ENCODE data around the gene ROCK2. TPM values are rescaled to one million over a fixed set of nuclear protein-coding genes. Genes with fewer than 3 reads are reported as not detected.

Gene ROCK2
- total and polyA plus RNA-seq, 8 donors, result 49.4 to 61.5 (median 58.8) TPM

DNA sequence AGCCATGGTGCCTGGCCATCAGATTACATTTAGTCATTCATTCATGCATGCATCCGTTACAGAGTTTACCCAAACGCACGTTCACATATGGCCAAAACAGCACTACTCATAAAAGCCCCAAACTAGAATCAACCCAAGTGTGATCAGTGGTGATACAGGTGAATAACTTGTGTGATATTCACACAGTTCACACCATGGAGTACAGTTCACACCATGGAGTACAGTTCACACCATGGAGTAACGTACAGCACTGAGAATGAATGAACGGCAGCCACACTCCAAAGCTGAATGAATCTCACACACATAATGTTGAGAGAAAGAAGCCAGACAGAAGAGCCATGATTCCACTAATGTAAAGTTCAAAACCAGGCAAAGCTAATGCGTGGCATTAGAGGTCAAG is 201.4 kb downstream of the ROCK2 start:
- intact Hi-C loops (cut with DNase I), result no loop called here
- DNase-seq (no peak), ATAC-seq (no peak)
- H3K27ac ChIP-seq, result no peak overlapping the region
- TF ChIP-seq, protein P1, sequence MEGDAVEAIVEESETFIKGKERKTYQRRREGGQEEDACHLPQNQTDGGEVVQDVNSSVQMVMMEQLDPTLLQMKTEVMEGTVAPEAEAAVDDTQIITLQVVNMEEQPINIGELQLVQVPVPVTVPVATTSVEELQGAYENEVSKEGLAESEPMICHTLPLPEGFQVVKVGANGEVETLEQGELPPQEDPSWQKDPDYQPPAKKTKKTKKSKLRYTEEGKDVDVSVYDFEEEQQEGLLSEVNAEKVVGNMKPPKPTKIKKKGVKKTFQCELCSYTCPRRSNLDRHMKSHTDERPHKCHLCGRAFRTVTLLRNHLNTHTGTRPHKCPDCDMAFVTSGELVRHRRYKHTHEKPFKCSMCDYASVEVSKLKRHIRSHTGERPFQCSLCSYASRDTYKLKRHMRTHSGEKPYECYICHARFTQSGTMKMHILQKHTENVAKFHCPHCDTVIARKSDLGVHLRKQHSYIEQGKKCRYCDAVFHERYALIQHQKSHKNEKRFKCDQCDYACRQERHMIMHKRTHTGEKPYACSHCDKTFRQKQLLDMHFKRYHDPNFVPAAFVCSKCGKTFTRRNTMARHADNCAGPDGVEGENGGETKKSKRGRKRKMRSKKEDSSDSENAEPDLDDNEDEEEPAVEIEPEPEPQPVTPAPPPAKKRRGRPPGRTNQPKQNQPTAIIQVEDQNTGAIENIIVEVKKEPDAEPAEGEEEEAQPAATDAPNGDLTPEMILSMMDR (IDR thresholded peaks at IDR 0.05), result no peak
- no peak overlapping the region for H3K4me3 ChIP-seq
- no peaks in the 10 kb centered on the region for H3K9me3 ChIP-seq
- no peaks in the 10 kb centered on the region for H3K36me3 ChIP-seq
- no peaks in the 10 kb centered on the region for H3K4me1 ChIP-seq
- peaks cover 0 to 5% of the 10 kb centered on the region in 2 donors for H3K27me3 ChIP-seq

DNA sequence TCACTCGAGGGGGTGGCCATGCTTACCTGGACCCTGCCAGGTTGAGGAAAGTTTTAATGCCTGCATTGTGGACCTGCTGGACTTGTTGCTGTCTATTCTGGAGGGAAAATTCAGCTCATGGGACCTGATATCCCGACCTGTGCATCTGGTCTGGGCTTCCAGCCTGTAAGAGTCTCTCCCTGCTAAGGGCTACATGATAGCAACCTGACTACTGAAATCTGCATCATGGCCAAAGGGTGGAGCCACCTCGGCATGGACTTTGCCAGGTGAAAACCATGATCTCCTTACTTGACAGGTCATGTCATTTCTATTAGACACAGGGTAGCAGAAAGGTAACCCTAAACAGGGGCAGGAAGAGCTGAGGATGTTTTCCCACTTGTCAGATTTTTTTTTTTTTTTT is 202.1 kb downstream of the ROCK2 start:
- intact Hi-C loops (cut with DNase I), result no loop called here

DNA sequence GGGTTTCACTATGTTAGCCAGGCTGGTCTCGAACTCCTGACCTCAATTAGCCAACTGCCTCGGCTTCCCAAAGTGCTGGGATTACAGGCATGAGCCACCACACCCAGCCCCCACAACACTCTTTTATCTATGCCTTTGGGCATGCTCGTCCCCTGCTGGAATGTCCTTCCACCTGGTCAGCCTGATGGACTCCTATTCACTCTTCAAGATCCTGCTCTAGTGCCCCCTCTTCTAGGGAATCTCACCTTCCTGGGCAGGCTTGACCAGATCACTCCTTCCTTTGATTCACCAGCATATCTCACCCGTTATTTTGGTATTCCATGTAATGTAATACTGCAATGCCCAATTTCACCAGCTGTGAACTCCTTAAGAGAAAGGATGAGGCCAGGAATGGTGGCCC is 203.1 kb downstream of the ROCK2 start:
- H3K36me3 ChIP-seq, result no peaks in the 10 kb centered on the region
- H3K27ac ChIP-seq, result no peak overlapping the region
- peaks cover 0 to 5% of the 10 kb centered on the region in 2 donors for H3K27me3 ChIP-seq
- no peak overlapping the region for H3K4me3 ChIP-seq
- DNase-seq, result no peak
- H3K9me3 ChIP-seq, result no peaks in the 10 kb centered on the region
- TF ChIP-seq, protein P1 (IDR thresholded peaks at IDR 0.05), result no peak
- no peaks in the 10 kb centered on the region for H3K4me1 ChIP-seq
- intact Hi-C loops (cut with DNase I), result no loop called here
- ATAC-seq, result no peak

More for the DNA sequence above, 202.1 kb downstream of the ROCK2 start:
- Histone ChIP-seq H3K27ac (no peak overlapping the region), H3K27me3 (peaks cover 0 to 5% of the 10 kb centered on the region in 2 donors), H3K4me3 (no peak overlapping the region), H3K4me1 (no peaks in the 10 kb centered on the region), H3K9me3 (no peaks in the 10 kb centered on the region), H3K36me3 (no peaks in the 10 kb centered on the region)
- DNase-seq (no peak), ATAC-seq (no peak)
- TF ChIP-seq, protein P1 (IDR thresholded peaks at IDR 0.05), result no peak

DNA sequence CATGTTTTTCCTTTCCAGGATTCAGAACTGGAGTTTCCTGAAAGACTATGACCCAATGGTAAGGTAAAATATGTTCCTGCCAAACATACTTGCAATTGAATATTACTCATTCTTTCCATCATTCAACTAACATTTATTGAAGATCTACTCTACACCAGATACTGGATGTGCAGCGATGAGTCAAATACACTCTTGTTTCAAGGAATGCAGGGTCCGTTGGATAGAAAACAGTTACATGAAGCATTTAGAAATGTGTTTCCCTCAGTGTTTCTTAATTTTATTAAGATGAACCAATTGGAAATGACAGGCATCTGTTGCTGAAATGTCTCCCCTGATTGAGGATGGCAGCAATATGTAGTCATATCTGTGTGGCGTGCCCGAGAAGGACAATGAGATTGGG is 203.9 kb downstream of the ROCK2 start:
- no peaks in the 10 kb centered on the region for H3K4me1 ChIP-seq
- peaks cover 0 to 5% of the 10 kb centered on the region in 2 donors for H3K27me3 ChIP-seq
- no peaks in the 10 kb centered on the region for H3K9me3 ChIP-seq
- no peak overlapping the region for H3K27ac ChIP-seq
- ATAC-seq (no peak), DNase-seq (no peak)
- intact Hi-C loops (cut with DNase I), result no loop called here
- H3K36me3 ChIP-seq, result no peaks in the 10 kb centered on the region
- TF ChIP-seq, protein P1 (IDR thresholded peaks at IDR 0.05), result no peak
- no peak overlapping the region for H3K4me3 ChIP-seq

DNA sequence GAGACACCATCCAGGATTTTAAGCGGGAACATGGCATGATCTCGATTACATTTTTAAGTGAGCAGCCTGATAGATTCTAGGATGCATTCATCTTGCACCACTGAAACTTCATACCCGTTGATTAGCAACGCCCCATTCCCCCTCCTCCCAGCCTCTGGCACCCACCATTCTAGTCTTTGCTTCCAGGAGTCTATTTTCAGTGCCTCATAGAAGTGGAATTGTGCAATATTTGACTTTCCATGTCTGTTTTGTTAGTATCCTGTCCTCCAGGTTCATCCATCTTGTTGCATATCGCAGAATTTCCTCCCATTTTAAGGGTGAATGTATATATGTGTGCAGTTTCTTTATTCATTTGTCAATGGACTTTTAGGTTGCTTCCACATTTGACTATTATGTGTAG is 210.1 kb downstream of the ROCK2 start:
- no peaks in the 10 kb centered on the region for H3K9me3 ChIP-seq
- no peaks in the 10 kb centered on the region for H3K36me3 ChIP-seq
- H3K4me3 ChIP-seq, result no peak overlapping the region
- TF ChIP-seq, protein P1 (IDR thresholded peaks at IDR 0.05), result no peak
- intact Hi-C loops (cut with DNase I), result loop anchor here in 1 of 2 donors (10.0 kb wide), 1 partner anchor 280 kb away; no protein-coding TSS in a partner anchor
- peaks cover 8 to 30% of the 10 kb centered on the region in 2 donors for H3K4me1 ChIP-seq
- no peak for DNase-seq
- no peak for ATAC-seq
- H3K27ac ChIP-seq, result no peak overlapping the region
- peaks cover 0 to 27% of the 10 kb centered on the region in 2 donors for H3K27me3 ChIP-seq

All from left lung (tissue), 10 donors.